HepG2 (cell line): ENCODE measurements around the gene POU6F2.

Experiments used
- ARNT ChIP-seq: fragments of 450-650 bp; IDR thresholded peaks from 2 replicates; pipeline ENCODE4 v1.6.1; 2017
- ATF3 ChIP-seq: sonication (generic); formaldehyde crosslinking; IDR thresholded peaks from 2 replicates; pipeline ENCODE4 v1.4.0; 2020; ENCODE audit warnings: missing genetic modification reagents
- HDAC2 ChIP-seq: sonication (generic); formaldehyde crosslinking; IDR thresholded peaks from 2 replicates; pipeline ENCODE4 v1.4.0; 2020; ENCODE audit warnings: missing genetic modification reagents
- KLF16 ChIP-seq, 2 experiments: sonication (generic) in 1 of 2; formaldehyde crosslinking in 1 of 2; IDR thresholded peaks; 2 replicates each; pipeline versions ENCODE4 v1.6.1 to v1.8.0; 2016 to 2023; ENCODE audit warnings: missing genetic modification reagents in 2 of 2, missing compliant biosample characterization in 1 of 2
- PAXIP1 ChIP-seq: sonication (generic); formaldehyde crosslinking; conservative IDR thresholded peaks from 2 replicates; pipeline ENCODE4 v1.4.0; 2020; ENCODE audit warnings: mild to moderate bottlenecking, missing genetic modification reagents, moderate library complexity
- ZNF549 ChIP-seq: sonication (generic); formaldehyde crosslinking; IDR thresholded peaks from 2 replicates; pipeline ENCODE4 v1.5.0; 2020; ENCODE audit warnings: missing genetic modification reagents

GRCh38 chr7:39271402-39271801 is 293.7 kb downstream of the POU6F2 start:
- TF ChIP-seq ZNF549 (CRISPR knock-in tag), result no peak
- TF ChIP-seq ATF3 (CRISPR knock-in tag), result no peak
- TF ChIP-seq PAXIP1 (CRISPR knock-in tag), result no peak
- TF ChIP-seq KLF16 (CRISPR knock-in tag; IDR thresholded peaks at IDR 0.05), result no peak
- TF ChIP-seq ARNT, result no peak
- TF ChIP-seq HDAC2 (CRISPR knock-in tag), result no peak
